Lower leg skin (tissue), 4 donors: ENCODE measurements around the gene POGLUT3. TPM values are rescaled to one million over a fixed set of nuclear protein-coding genes. Genes with fewer than 3 reads are reported as not detected.

Source experiments
- DNase-seq, 2 donors: peaks; one replicate each; pipeline ENCODE4 v3.0.0-alpha.2; 2019; ENCODE audit warnings: low spot score in 2 of 2
- H3K4me3 ChIP-seq: fragments of 200-600 bp; sonication (generic); 2 replicates; pipeline ENCODE4 v1.5.1; 2017; ENCODE audit warnings: mild to moderate bottlenecking, low read depth; ENCODE audit not compliant: poor library complexity, severe bottlenecking
- POLR2A ChIP-seq, 2 donors: fragments of 450-650 bp; IDR thresholded peaks; one replicate each; pipeline ENCODE4 v1.6.1; 2016 to 2017; ENCODE audit warnings: antibody characterized with exemption in 2 of 2, mild to moderate bottlenecking in 1 of 2, moderate library complexity in 1 of 2
- WGBS, 2 donors: methylation state at CpG; one replicate each; pipeline ENCODE4 v1.1.5; 2018; 5-methylcytosine and 5-hydroxymethylcytosine counted together
- intact Hi-C: fragments of 100-400 bp; cut with DNase I; formaldehyde crosslinking; loops from one replicate; pipeline ENCODE4 v1.15.0; 2023; ENCODE audit warnings: low total_unique reads
- total RNA-seq, 4 donors: library from RNA; depleted of rRNA; stranded (reverse); fragments of >200 nt; gene quantifications; one replicate each; pipeline ENCODE4 v1.1.0, GENCODE V29; 2016
- TF ChIP-seq, protein P1 (sequence below), 3 donors: fragments of 450-650 bp; IDR thresholded peaks; one replicate each; pipeline ENCODE4 v1.5.1; 2016; ENCODE audit warnings: antibody characterized with exemption in 3 of 3, mild to moderate bottlenecking in 3 of 3, moderate library complexity in 2 of 3

Gene POGLUT3
- total RNA-seq, 4 donors from 2014 or later, result 13.1 to 27.0 (median 15.8) TPM

DNA sequence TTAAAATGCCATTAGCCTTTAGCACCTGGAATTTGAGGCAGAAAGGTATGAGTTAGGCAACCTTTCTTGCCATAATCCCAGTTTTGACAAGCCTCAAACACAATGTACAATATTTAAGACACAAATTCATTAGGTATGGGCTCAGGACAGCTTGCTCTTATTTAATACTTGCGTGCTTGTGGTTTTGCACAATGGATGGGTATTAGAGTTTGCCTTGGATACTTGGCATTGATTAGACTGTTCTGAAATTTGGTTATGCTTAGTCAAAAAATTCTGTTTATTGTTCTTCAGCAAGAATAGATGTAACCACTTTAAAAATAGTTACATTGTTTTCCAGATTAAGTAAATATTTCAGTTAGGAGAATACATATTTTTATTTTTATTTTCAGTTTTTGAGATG is 25.5 kb downstream of the POGLUT3 start:
- intact Hi-C loops, result no loop called here
- WGBS, 2 donors, result 81 to 86% methylated on average over 1 of the region's 1 CpG
- TF ChIP-seq, protein P1, sequence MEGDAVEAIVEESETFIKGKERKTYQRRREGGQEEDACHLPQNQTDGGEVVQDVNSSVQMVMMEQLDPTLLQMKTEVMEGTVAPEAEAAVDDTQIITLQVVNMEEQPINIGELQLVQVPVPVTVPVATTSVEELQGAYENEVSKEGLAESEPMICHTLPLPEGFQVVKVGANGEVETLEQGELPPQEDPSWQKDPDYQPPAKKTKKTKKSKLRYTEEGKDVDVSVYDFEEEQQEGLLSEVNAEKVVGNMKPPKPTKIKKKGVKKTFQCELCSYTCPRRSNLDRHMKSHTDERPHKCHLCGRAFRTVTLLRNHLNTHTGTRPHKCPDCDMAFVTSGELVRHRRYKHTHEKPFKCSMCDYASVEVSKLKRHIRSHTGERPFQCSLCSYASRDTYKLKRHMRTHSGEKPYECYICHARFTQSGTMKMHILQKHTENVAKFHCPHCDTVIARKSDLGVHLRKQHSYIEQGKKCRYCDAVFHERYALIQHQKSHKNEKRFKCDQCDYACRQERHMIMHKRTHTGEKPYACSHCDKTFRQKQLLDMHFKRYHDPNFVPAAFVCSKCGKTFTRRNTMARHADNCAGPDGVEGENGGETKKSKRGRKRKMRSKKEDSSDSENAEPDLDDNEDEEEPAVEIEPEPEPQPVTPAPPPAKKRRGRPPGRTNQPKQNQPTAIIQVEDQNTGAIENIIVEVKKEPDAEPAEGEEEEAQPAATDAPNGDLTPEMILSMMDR (IDR thresholded peaks at IDR 0.05), result no peak
- TF ChIP-seq POLR2A (IDR thresholded peaks at IDR 0.05), result no peak
- no peak for DNase-seq
- H3K4me3 ChIP-seq, result no peak overlapping the region

DNA sequence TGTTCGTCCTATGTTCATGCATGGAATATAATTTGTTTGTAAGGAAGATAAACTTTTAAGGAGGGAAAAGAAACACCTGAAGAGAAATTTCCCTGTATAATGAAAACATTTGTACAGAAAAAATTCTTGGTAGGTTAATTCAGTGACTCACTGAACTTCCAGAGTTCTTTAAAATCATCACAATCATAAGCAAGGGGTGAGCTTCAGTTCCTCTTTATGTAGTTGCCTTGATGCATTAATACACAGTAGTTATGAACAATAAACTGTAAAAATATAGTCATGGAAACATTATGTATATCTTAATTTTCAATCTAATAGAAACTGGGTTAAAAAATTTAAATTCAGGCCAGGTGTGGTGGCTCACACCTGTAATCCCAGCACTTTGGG is 29.7 kb downstream of the POGLUT3 start:
- WGBS, 2 donors, result 39 to 51% methylated on average over 1 of the region's 1 CpG

DNA sequence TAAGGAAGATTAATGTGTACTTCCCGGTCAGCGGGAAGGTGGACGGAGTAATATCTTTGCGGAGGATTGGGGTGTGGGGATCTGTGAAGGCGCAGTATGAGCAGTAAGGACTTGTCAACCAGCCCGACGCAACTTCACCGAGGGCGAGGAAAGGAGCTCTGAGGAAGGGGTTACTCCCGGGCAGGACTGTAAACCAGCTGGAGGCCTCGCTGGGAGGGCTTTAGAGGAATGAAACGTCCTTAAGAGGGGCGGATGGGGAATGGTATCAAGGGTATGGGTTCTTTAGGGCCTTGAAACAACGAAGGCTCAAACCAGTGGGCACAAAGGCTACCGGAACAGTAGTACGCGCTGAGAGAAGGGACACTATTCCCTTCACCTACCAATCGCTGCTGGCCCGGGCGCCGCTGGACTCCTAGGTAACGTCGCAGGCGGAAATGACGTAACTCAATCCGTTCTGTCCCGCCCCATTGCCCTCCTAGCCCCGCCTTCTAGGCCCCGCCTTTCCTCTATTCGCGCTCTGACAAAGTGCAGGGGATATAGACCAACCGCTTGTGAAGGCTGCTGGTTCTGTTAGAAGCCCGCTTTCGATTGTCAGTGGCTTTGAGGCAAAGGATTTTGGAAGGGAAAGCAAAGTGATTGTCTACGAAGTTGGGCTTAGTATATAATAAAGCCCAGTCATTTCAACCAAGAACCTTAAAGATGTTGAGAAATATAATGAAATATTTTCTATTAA is 30.9 kb downstream of the POGLUT3 start, which contains the start of gene C11orf65:
Gene C11orf65 (minus strand): TSS at position 439 of the 733 bp plus-strand sequence. CDS start 5,970 bp downstream, outside the sequence.
- peak; percentile 96 to 99 for DNase-seq
- TF ChIP-seq, protein P1 (IDR thresholded peaks at IDR 0.05), result no peak
- peak in 1 of 2 donors; percentile 79 for TF ChIP-seq POLR2A (IDR thresholded peaks at IDR 0.05)
- peak within 1 kb of the TSS; percentile 56 for H3K4me3 ChIP-seq
- 0% methylated on average over 35 of the region's 35 CpGs for WGBS, 2 donors
- intact Hi-C loops, result no loop called here

More for the DNA sequence above, 29.7 kb downstream of the POGLUT3 start:
- TF ChIP-seq, protein P1 (IDR thresholded peaks at IDR 0.05), result no peak
- TF ChIP-seq POLR2A (IDR thresholded peaks at IDR 0.05), result no peak
- intact Hi-C loops, result no loop called here
- no peak overlapping the region for H3K4me3 ChIP-seq
- no peak for DNase-seq

DNA sequence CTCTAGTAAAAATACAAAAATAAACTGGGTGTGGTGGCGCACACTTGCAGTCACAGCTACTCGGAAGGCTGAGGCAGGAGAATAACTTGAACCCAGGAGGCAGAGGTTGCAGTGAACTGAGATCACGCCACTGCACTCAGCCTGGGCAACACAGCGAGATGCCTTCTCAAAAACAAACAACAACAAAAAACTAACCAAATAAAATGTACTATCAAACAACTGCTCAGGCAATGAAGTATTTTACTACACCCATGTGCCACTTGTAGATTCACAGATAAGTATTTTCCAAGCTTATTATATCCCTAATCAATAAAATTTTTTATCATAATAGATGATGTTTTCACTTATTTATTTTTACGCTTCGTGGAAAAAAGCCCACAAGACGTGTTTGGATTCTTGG is 31.8 kb downstream of the POGLUT3 start:
- TF ChIP-seq, protein P1 (IDR thresholded peaks at IDR 0.05), result no peak
- no peak for TF ChIP-seq POLR2A (IDR thresholded peaks at IDR 0.05)
- intact Hi-C loops, result no loop called here
- WGBS, 2 donors, result 38 to 47% methylated on average over 7 of the region's 7 CpGs
- DNase-seq, result no peak
- H3K4me3 ChIP-seq, result no peak overlapping the region

DNA sequence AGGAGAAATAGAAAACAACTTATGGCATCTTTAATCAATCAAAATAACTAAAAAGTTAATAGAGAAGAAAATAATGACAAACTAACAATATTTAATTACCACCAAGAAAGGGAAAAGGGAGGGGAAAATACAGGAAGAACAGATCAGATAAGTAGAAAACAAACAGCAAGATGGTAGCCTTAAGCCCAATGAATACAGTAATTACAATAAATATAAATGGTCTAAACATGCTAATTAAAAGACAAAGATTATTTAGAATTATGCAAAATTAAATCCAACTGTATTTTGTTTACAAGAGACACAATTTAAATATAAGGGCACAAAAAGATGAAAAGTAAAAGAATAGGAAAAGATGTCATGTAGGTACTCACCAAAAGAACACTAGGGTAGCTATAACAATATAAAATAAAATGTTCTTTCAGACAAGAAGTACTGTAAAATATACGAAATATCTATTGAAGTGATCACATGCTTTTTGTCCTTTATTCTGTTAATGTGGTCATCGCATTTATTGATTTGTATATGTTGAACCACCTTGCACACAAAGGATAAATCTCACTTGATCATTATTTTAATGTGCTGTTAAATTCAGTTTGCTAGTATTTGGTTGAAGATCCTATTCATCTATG is 44.9 kb downstream of the POGLUT3 start:
- WGBS, 2 donors, result 95 to 99% methylated on average over 2 of the region's 2 CpGs
- intact Hi-C loops, result no loop called here
- DNase-seq, result no peak
- no peak for TF ChIP-seq POLR2A (IDR thresholded peaks at IDR 0.05)
- TF ChIP-seq, protein P1 (IDR thresholded peaks at IDR 0.05), result no peak
- H3K4me3 ChIP-seq, result no peak overlapping the region

Other genes starting within 250 kb of the POGLUT3 start
- gene C11orf65, start 30.9 kb downstream of the POGLUT3 start, total RNA-seq, result 1 to 10 TPM in 1 of 4 donors, under 1 TPM in 2, not detected in 1; 0.19 to 1.3 (median 0.30) TPM
- 100 to 1,000 TPM; 122 to 160 (median 139) TPM for gene EXPH5, start 95.4 kb upstream of the POGLUT3 start, total RNA-seq
- gene DDX10, start 166.7 kb upstream of the POGLUT3 start, total RNA-seq, result 10 to 100 TPM; 18.4 to 33.5 (median 22.2) TPM